GM19395 (cell line): ENCODE data around the gene ZCCHC7.
"Not testable (repeated sequence)": the region's sequence is repeated elsewhere in the genome, so short reads cannot be mapped to it uniquely, and the experiment has no call there.

Experiments
- ATAC-seq: cut with Tn5 transposase; IDR thresholded peaks from one replicate; pipeline ENCODE4 v1.9.1; 2021; ENCODE audit warnings: mild to moderate bottlenecking, moderate library complexity; ENCODE audit not compliant: unreplicated experiment

Gene ZCCHC7

GRCh38 chr9:37203456-37203855, 83.1 kb downstream of the ZCCHC7 start:
- not testable (repeated sequence) for ATAC-seq

- ATAC-seq: no peak
Observed at GRCh38 chr9:37206121-37206620, 85.8 kb downstream of the ZCCHC7 start.

- no peak for ATAC-seq
Observed at GRCh38 chr9:37209431-37210386, 89.3 kb downstream of the ZCCHC7 start.

DNA sequence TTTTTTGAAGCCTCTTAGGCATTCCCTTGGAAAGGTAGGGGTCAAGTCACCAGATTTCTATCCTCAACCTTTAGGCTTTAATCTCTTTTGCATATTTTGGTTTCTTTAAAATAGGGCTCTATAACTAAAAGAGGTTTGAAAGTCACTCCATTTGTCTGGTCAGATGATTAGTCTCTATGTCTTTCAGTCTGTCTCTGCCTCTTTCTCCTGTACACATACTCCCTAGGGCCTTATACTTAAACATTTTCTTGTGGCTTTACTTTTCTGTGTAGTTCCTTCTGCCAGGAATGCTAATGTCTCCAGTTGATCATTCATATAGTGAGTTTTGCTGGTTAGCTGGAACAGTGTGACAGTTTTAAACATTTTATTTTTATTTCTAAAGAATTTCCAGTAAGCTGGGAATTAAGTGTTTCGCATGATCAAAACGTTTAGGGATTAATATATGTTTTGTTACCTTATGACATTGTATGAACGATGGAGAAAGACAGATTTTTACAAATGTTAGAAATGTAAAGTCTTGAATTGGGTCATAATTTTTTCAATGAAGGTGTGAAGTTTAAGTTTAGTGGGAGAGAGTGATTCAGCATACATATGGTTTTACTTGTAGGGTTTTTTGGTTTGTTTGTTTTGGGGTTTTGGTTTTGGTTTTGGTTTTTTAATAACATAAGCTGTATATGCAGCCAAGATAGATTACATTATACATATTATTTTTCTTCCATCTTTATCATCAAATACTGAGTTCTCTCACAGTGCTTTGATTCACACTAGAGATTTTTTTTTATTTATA, 90.6 kb downstream of the ZCCHC7 start:
- ATAC-seq: no peak

- no peak for ATAC-seq
Observed at GRCh38 chr9:37212435-37212834, 92.1 kb downstream of the ZCCHC7 start.

DNA sequence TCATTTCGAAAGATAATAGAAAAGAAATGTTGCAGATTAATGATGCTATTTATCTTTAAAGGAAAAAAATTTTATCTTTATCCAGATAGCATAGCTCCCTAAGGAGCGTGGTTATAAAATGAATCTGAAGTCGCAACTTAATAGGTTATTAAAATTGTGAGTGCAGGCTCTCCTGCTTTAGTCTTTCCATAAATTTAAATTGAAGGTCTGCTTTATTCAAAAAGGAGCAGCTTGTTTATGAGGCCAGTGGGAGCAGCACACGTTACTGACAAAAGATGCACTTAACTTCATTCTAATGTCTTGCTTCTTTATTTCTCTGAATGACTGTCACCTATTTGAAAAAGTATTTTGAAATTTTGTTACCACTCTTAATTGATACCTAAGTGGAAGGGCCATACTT, 95.0 kb downstream of the ZCCHC7 start:
- no peak for ATAC-seq

DNA sequence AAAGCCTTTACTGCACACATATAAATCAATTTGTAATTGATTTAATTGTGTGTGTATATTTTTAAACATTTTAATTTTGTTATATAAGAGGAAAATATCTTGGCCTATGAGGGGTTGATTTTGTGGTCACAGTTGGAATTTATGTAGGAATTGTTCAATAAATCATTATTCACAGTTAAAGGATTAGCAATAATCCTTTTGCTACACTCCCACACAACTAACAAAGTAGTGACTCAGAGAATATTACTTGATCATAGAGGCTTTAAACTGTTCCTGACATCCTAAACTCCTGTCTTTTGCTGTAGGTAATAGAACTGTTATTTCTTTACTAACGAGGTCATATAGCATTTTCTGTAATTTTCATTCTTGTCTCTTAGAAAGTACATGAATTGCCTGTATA, 95.5 kb downstream of the ZCCHC7 start:
- ATAC-seq: no peak

DNA sequence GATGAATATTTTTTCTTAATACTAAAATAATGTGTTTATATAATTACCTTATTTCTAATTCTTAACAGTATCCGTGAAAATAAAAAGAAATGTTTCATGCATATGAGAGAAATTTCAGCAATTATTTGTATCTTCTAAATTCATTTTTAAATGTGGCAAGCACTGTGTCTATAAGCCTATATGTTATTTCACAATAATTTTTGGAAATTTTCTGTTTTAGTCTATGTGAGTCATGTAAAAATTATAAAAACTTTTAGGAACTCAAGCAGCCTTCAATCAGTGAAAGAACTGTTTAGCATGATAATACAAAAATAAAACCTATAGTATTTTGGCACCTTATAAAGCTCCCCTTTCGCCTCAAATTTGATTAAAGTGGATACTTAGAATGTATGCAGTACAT, 96.8 kb downstream of the ZCCHC7 start:
- ATAC-seq: no peak

GRCh38 chr9:37218800-37219425, 98.5 kb downstream of the ZCCHC7 start:
- ATAC-seq: no peak

- ATAC-seq: no peak
Observed at GRCh38 chr9:37220971-37221370, 100.6 kb downstream of the ZCCHC7 start.

DNA sequence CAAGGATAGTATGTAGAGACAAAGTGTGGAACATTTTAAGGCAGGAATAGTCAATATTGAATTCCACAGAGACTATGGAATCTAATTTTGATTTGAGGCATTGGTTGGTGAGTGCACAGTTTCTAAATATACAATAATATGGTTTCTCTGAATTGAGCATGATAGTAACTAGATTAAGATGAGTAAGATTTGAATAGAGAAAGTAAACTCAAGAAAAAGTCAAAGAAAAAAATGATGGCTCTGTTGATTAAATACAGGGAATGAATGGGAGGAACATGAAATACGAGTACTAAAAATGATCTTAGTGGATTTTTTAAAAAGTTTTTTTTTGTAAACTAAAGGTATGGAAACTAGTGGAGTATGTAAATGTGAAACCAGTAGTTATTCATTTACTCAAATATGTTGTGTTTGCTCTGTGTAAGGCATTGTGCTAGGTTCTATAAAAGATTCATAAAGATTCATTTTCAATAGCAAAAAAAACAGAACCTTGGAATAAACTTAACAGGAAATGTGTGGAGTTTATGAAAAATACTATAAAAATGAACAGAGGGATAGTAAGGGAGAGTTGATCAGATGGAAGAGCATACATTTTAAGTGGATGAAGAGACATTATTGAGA, 101.2 kb downstream of the ZCCHC7 start:
- ATAC-seq: no peak

- ATAC-seq: no peak
Observed at GRCh38 chr9:37229455-37229854, 109.1 kb downstream of the ZCCHC7 start.

DNA sequence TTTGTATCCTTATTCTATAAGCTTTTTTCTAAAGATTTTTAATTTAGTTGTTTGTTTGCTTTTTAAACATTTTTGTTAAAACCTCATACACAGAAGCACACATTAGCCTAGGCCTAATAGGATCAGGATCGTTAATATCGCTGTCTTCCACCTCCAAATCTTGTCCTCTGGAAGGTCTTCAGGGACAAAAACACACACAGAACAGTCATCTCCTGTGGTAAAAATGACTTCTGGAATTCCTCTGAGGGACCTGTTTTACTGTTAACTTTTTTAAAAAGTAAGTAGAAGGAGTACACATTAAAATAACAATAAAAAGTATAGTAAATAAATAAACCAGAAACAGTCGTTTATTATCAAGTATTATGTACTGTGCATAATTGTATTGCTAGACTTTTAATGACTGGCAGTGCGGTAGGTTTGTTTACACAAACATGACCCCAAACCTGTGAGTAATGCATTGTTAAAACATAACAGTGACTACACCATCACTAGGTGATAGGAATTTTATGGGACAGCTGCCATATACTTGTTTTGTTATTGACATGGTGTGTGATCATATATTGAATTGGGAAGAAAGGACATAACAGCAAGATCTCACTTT, 109.6 kb downstream of the ZCCHC7 start:
- ATAC-seq: no peak

- peak; percentile 54 for ATAC-seq
Observed at GRCh38 chr9:37236822-37237221, 116.4 kb downstream of the ZCCHC7 start.

DNA sequence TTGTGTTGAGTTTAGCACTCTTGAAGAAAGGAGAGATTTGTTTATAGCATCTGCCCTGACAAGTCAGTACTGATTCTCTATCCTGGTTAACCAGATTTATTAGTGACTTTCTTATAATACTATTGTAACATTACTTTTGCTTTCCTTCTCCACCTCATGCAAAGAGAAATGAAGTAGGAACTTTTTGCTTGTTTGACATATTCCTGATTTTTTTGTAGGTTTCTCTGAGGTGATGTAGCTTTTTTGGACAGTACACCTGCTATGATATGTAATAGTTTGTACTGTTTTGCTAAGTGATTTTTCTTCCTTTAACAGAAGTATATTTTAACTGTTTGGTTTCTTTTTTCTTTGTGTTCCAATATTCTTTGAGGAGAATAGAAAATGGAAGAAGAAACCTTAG, 117.7 kb downstream of the ZCCHC7 start:
- ATAC-seq: no peak

DNA sequence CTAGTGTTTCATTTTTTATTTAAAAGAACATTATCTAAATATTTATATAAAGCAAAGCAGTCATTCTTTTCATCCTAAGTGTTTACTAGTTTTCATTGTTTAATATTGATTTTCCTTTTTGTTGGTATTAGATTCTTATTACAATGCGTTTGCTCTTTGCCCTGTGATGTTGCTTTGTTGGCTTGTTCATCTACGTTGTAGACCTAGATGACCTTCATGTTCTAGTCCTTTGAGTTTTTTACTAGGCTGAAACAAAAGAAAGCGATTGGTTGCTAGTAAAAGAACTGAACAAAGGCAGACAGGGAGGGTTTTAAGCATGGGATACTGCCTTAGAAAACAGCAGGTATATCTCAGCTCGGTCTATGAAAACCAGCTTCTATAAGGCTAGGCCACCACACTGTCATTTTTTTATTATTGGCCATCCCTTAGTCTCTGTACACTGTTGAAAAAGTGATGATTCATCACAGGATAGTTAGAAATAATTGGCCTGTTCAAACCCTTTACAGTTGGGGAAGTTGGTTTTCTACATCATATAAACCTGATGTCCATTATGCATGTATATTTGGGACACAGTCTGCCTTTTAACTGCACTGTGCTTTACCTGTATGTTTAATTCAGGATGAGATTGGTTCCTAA, 119.0 kb downstream of the ZCCHC7 start:
- ATAC-seq: no peak

DNA sequence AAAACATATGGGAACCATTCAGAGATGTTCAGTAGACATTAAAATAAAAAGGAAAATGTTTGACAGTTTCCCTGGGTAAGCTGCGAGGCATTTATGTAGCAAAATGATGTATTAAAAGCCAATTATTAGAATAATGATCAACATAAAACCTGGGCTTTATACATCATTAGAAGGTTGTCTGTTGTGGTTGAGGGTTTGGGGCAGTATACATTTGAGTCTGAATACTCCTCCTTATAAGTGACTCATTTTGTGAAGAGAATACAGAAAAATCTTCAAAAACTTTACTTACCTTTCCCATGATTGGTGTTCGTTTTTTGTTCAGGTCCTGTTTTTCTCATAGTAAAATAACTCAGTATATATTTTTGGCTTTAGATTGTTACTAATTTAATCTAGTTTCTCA, 119.5 kb downstream of the ZCCHC7 start:
- no peak for ATAC-seq

DNA sequence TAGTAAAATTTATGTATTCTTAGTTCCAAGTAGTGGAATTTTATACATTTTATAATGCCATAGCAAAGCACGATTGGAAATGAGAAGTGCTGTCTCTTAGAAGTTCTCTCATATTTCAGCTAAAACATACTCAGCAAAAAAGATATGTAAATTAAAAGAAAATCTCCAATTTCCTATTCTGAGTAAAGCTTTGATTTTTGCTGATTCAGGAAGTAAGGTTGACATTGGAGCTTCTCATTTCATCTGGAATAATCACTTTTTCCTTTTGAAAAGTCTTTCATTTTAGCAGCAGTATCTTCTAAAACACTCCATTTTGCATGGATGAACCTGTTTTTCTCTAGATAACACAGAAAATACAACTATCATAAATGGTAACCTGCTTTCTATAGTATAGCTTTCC, 121.0 kb downstream of the ZCCHC7 start:
- no peak for ATAC-seq

- ATAC-seq: no peak
Observed at GRCh38 chr9:37242089-37242488, 121.7 kb downstream of the ZCCHC7 start.
